ENCODE data around the gene ZNF823.
A peak's percentile ranks its signal among the peaks of the same experiment; 100 is the strongest.
"Not testable (repeated sequence)": the region's sequence is repeated elsewhere in the genome, so short reads cannot be mapped to it uniquely, and the experiment has no call there.

The ZNF823 gene

DNA sequence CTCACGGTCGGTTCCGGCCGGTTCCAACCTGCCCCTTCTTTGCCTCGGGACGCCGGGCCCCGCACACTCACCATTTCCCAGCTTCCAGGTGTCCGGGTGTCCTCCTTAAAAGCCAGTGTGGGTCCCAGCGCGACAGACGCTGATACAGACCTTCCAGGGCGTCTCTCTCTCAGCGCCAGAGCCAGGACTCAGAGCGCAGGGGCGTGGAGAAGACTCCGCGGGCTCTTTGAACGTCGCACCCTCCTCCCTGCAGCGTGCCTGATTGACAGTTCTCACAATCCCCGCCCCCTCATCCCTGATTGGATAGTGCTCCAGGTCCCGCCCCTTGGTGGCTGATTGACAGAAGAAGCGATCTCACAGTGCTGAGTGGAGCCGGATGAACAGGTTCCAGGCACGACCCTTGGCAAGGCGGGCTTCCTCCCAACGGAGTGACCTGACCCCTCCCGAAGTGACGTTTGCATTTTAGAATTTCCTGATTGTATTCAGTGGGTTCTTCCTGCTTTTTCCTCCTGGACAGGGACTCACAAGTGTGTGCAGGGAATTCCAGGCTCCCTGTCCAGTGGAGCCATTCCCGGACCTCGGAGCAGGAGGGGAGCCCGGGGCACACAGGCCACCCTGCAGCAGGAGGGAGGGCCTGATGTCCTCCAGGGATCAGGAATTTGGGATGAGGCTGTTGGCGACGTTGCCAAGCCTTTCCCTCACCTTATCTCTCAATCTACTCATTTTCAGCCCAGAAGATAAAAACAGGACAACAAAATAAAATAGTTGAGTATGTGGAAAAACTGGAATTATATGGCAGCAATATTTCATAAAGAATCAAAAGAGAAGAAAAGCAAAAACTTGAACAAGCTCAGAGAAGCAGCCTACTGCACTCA lies at the start of gene ZNF823:
Gene ZNF823 (minus strand): TSS at position 201 of the 875 bp plus-strand sequence. CDS start 127 bp downstream, at position 74.
- DNase-seq = peak; percentile 93 to 98

DNA sequence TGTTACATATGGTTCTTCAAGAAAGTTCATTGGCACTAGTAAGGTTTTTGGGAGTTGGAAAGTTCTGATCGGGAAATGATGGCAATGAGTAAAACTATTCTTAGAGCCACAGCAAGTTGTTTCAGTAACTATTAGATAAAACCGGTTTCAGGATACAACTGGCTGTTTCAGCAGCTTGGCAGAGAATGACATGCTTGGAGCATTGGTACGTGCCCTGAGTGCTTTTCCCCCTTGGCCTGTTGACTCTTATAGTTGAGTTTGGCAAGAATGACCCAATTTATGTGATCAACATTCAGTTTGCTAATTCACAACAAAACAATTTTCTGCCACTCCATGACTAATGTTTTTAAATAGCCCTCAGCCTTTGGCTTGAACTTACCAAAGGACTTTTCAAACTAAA lies 48.8 kb upstream of the ZNF823 start:
- no peak for DNase-seq

DNA sequence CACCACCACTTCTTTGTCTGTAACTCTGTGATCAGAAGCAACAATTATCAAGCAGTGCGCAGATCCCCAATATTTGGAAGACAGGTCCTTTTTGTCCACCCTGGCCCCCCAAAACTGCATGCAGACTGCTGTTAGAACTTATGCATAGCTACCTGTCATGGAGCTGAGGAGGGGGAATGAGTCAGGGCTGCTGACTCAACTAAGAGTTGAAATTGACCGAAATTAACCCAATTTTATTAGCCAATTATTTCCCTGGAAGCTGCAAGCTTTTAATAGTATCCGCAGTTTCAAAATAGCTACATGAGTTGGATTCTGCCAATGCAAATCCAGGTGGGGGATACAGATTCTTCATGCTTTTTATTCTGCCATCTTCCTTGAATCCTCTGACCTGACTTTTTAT lies 45.6 kb upstream of the ZNF823 start:
- no peak for DNase-seq

DNA sequence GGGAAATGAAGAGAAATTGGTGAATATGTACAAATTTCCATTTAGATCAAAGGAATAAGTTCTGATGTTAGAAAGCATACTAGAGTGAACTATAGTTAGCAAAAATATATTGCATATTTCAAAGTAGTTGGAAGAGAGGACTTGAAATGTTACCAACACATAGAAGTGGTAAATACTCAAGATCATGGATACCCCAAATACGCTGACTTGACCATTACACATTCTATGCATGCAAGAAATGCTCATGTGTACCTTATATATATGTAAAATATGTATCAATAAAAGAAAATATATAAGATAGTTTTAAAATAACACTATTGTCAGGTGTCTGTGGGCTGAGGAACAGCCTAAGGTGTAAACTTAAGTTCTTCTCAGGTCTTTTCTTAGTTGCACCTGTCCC lies 45.0 kb upstream of the ZNF823 start:
- no peak for DNase-seq

DNA sequence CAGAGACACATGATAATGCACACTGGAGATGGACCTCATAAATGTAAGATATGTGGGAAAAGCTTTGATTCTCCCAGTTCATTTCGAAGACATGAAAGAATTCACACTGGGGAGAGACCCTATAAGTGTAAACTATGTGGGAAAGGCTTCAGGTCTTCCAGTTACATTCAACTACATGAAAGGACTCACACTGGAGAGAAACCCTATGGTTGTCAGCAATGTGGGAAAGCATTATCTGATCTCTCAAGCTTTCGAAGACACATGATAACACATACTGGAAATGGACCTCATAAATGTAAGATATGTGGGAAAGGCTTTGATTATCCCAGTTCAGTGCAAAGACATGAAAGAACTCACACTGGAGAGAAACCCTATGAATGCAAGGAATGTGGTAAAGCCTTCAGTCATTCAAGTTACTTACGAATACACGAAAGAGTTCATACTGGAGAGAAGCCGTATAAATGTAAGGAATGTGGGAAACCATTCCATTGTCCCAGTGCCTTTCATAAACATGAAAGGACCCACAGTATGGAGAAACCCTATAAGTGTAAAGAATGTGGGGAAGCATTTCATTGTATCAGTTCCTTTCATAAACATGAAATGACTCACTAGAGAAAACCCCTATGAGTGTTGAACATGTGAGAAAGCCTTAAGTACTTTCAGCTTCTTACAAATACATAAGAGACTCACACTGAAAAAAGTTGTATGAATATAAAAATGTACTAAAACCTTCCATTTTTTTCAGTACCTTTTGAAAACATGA lies 42.7 kb upstream of the ZNF823 start:
- DNase-seq = no peak

DNA sequence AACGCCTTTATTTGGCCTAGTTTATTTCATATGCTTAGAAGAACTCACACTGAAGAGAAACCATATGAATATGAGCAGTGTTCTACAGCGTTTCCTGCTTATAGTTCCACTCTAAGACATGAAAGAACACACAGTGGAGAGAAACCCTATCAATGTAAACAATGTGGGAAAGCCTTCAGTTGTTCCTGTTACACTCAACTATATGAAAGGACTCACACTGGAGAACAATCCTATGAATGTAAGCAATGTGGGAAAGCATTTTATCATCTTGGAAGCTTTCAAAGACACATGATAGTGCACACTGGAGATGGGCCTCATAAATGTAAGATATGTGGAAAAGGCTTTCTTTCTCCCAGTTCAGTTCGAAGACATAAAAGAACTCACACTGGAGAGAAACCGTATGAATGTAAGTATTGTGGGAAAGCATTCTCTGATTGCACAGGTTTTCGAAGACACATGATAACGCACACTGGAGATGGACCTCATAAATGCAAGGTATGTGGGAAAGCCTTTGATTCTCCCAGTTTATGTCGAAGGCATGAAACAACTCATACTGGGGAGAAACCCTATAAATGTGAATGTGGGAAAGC lies 41.8 kb upstream of the ZNF823 start:
- DNase-seq = no peak

DNA sequence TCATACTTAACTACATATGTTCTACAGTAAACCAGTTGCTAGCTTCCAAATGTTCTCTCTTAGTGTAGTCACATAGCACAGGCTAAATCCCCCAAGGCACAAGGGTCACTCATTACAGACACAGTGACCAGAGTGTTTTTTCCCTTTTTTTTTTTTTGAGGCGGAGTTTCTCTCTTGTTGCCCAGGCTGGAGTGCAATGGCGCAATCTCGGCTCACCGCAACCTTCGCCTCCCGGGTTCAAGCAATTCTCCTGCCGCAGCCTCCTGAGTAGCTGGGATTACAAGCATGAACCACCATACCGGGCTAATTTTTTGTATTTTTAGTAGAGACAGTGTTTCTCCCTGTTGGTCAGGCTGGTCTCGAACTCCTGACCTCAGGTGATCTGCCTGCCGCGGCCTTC lies 37.9 kb upstream of the ZNF823 start:
- DNase-seq = not testable (repeated sequence)

DNA sequence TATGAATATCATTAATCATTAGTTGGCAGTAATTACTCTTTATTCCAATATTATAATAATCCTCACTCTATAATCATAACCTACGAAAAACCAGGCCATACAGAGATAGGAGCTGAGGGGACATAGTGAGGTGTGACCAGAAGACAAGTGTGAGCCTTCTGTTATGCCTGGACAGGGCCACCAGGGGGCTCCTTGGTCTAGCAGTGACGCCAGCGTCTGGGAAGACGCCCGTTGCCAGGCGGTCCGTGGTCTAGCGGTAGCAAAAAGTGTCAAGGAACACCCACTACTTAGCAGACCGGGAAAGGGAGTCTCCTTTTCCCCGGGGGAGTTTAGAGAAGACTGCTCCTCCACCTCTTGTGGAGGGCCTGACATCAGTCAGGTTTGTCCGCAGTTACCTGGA lies 32.8 kb upstream of the ZNF823 start:
- not testable (repeated sequence) for DNase-seq

DNA sequence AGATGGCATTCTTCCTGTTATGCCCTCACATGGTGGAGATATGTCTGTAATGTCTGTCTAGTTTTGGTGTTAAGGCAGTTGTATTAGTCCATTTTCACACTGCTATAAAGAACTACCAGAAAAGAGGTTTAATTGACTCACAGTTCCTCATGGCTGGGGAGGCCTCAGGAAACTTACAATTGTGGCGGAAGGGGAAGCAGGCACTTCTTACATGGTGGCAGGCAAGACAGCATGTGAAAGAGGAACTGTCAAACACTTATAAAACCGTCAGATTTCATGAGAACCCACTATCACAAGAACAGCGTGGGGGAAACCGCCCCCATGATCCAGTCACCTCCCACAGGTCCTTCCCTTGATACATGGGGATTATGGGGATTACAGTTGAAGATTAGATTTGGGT lies 31.2 kb upstream of the ZNF823 start:
- DNase-seq = no peak

DNA sequence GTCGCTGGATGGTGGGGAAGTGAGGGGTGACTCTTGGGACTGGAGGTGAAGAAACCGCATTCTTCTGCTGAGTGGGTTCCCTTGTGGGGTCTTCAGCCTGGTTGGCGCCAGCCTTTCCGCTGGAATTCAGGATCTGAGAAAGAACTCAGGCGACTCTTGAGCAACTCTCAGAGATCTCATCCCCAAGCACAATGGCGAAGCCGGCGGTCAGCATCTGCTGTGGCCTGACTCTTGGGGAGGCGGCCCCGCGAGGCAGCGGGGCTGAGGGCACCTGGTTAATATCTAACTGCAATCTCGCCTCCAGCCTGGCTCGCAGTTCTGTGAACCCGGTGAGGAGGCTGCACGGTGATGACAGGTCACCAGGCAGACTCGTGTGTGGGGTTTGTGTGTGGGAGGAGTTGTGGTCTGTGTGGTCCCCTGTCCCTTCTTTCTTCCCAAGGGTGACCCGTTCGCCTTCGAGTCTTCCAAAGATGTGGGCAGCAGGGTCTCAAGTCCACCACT lies 28.9 kb upstream of the ZNF823 start:
- DNase-seq = peak; percentile 16 to 29

DNA sequence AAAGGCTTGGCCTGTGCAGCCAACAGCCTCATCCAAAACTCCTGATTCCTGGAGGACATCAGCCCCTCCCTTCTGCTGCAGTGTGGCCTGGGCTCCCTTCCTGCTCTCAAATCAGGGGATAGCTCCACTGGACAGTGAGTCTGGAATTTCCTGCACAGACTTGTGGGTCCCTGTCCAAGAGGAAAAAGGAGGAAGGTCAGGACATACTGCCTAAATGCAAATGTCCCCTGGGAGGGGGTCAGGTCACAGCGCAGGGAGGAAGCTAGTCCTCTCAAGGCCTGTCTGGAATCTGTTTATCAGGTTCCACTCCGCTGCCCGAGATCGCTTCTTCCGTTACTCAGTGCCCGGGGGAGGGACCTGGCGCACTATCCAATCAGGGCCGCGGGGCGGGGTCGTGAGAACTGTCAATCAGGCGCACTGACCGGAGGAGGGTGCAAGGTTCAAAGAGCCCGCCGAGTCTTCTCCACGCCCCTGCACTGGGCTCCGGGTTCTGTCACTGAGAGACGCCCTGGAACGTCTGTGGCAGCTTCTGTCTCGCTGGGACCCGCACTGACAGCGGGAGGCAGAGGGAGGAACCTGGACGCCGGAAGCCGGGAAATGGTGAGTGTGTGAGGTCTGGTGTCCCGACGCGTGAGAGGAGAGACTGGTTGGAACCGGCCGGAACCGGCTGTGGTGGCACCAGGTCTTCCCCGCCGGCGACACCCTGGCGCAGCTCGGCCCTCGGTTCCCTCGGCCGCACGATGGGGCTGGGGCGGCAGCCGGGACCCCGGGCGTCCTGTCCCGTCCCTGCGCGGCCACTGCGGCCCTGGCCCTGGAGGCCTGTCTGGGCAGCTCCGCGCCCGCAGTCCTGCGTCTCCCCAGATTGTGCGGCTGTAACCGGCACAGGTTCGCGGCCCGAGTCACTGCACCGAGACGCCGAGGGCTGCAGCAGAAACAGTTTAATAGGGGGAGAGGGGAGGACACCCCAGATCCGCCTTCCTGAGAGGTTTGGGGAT lies 28.1 kb upstream of the ZNF823 start, which contains the start of gene ZNF441:
Gene ZNF441 (plus strand): TSS at position 404 of the 995 bp plus-strand sequence. CDS start 194 bp downstream, at position 598.
- DNase-seq = peak; percentile 93 to 94

DNA sequence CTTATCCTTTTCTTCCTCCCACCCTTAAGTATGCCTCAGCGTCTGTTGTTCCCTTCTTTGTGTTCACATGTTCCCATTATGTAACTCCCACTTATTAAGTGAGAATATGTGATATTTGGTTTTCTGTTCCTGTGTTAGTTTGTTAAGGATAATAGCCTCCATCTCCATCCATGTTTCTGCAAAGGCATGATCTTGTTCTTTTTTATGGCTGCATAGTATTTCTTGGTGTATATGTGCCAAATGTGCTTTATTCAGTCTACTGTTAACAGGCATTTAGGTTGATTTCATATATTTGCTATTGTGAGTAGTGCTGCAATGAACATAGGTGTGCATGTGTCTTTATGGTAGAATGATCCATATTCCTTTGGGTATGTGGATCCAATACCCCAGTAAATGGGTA lies 24.9 kb upstream of the ZNF823 start:
- DNase-seq = no peak

DNA sequence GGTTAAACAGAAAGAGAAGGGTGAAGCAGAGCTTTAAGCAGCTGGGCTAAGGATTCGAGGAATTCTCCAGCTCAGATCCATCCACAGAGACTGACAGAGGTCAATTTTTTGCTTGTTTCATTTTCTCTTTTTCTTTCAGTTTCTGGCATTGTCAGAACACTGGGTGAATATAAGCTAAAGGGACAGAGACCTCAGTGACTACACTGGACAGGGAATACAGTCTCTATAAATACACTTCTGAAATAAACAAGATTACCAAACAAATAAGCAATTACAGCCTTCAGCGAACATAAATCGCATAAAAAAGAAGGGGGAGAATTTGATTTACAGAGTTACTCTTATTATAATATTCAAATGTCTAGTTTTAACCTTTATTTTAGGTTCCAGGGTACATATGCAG lies 24.4 kb upstream of the ZNF823 start:
- DNase-seq = no peak

DNA sequence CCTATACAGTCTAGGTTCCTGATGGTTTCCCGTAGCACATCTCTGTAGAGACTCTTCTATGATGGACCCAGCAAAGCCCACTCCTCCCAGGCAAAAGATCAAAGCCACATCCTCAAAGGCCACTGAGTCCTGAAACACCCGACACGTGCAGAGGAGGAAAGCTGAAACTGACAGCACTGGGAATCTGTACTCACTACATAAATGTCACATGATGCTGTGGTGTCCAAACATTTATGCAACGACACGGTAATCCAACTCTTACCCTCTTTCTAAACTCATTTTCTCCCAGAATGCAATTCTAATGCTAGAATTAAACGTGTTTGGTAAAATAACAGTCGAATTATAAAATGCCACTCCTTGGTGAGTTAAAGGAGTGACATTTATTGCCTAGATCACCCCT lies 21.1 kb upstream of the ZNF823 start:
- DNase-seq = no peak

DNA sequence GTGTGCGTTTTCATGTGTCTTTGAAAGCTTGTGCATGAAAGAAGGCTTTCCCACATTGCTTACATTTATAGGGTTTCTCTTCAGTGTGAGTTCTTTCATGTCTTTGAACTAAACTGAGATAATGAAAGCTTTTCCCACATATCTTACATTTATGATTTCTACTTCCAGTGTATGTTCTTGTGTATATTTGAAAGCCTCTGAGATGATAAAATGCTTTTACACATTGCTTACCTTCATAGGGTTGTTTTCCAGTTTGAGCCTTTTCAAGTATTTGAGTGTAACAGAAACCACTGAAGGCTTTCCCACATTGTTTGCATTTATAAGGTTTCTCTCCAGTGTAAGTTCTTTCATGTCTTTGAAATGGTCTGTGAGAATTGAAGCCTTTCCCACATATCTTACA lies 18.2 kb upstream of the ZNF823 start:
- DNase-seq = no peak

DNA sequence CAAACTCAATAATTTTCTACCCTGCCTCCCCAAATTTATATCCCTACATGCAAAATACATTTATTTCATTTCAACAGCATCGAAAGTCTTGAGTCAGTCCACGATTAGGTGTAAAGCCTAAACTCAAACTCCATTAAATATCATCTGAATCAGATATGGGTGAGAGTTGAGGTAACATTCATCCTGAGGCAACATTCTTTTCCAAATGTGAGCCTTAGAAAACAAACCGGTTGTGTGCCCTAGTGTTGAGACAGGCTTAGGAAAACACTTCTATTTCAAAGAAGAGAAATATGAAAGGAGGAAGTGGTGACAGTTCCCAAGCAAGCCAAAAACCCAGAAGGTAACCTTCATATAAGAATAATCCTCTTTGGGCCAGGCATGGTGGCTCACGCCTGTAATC lies 15.9 kb upstream of the ZNF823 start:
- no peak for DNase-seq

DNA sequence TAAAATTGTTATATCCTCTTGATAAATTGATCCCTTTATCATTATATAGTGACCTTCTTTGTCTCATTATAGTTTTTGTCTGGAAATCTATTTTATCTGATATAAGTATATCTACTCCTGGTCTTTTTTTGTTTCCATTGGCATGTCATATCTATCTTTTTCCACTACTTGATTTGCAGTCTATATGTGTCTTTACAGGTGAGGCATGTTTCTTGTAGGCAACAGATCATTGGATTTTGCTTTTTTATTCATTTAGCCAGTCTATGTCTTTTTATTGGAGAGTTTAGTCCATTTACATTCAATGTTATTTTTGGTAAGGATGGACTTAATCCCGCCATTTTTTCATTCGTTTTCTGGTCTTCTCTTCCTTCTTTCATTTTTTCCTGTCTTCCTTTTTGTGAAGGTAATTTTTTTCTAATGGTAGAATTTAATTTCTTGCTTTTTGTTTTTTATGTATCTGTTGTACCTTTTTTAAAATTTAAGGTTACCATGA lies 13.5 kb upstream of the ZNF823 start:
- DNase-seq = no peak

DNA sequence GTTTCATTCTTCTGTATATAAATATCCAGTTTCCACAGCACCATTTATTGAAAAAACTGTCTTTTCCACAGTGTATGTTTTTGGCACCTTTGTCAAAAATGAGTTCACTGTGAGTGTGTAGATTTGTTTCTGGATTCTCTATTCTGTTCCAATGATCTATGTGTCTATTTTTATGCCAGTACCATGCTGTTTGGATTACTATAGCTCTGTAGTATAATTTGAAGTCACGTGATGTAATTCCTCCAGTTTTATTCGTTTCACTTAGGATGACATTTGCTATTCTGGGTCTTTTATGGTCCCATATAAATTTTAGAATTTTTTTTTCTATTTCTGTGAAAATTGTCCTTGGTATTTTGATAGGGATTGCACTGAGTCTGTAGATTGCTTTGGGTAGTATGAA lies 11.0 kb upstream of the ZNF823 start:
- DNase-seq = no peak

DNA sequence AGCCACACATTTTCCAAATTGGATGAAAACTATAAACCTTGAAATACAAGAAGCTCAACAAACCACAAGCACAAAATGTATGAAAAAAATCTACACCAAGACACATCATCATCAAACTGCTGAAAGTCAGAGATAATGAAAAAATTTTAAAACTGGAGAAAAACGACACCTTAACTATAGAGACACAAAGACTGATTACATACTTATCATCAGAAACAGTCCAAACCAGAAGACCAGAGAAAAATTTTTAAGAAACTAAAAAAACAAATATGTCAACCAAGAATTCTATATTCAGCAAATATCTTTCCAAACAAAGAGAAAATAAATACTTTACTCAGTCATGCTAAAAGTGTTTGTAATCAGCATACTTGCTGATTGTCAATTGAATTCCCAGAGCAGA lies 8.5 kb upstream of the ZNF823 start:
- DNase-seq = no peak

DNA sequence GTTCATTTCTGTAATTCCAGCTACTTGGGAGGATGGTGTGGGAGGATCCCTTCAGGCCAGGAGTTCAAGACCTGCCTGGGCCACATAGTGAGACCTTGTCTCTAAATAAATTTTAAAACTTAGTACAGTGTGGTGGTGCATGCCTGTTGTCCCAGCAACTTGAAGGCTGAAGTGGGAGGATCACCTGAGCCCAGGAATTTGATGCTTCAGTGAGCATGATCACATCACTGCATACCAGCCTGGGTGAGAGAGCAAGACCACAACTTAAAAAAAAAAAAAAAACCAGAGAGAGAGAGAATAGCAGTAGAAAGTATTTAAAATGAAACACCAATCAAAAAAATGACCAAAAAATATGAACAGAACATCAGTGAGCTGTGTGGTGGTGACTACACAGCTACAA lies 7.1 kb upstream of the ZNF823 start:
- no peak for DNase-seq

DNA sequence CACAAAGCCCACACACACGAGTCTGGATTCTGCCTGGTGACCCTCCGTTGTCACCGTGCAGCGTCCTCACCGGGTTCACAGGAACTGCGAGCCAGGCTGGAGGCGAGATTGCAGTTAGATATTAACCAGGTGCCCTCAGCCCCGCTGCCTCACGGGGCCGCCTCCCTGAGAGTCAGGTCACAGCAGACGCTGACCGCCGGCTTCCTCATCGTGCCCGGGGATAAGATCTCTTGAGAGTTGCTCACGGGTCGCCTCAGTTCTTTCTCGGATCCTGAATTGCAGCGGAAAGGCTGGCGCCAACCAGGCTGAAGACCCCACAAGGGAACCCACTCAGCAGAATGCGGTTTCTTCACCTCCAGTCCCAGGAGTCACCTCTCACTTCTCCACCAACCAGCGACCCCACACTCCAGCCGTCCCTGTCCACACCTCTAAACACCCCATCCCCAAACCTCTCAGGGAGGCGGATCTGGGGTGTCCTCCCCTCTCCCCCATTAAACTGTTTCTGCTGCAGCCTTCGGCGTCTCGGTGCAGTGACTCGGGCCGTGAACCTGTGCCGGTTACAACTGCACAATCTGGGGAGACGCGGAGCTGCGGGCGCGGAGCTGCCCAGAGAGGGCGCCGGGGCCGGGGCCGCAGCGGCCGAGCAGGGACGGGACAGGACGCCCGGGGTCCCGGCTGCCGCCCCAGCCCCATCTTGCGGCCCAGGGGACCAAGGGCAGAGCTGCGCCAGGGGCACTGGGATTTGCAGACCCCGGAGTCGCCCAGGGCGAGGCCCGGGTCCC lies 591 bp downstream of the ZNF823 start:
- DNase-seq = peak; percentile 20 to 26

Measured in CD4-positive, alpha-beta T cell treated with Interleukin-4 for 1 hour (primary cell).